Inferior parietal cortex (tissue), 1 donor: Measurements from ENCODE around the gene PRL.

ENCODE experiments used
- DNase-seq: peaks from one replicate; pipeline ENCODE4 v3.0.0-alpha.2; 2016; ENCODE audit errors: extremely low spot score

Gene PRL

GRCh38 chr6:22296936-22297335, at the start of gene PRL:
Gene PRL (minus strand): TSS chr6:22297036. CDS start chr6:22296982, 54 bp downstream.
- no peak for DNase-seq

GRCh38 chr6:22343864-22344263, 47.0 kb upstream of the PRL start:
- DNase-seq, result no peak

GRCh38 chr6:22334778-22335177, 37.9 kb upstream of the PRL start:
- no peak for DNase-seq

GRCh38 chr6:22333802-22334201, 37.0 kb upstream of the PRL start:
- DNase-seq, result no peak

- DNase-seq, result no peak
Measured at GRCh38 chr6:22332711-22333110, 35.9 kb upstream of the PRL start.

- DNase-seq, result no peak
Measured at GRCh38 chr6:22332216-22332615, 35.4 kb upstream of the PRL start.

- no peak for DNase-seq
Measured at GRCh38 chr6:22330941-22331340, 34.1 kb upstream of the PRL start.

GRCh38 chr6:22328474-22328873, 31.6 kb upstream of the PRL start:
- no peak for DNase-seq

GRCh38 chr6:22327881-22328280, 31.0 kb upstream of the PRL start:
- DNase-seq, result no peak

GRCh38 chr6:22326500-22326899, 29.7 kb upstream of the PRL start:
- DNase-seq, result no peak

GRCh38 chr6:22325481-22325880, 28.6 kb upstream of the PRL start:
- DNase-seq, result no peak

GRCh38 chr6:22323848-22324247, 27.0 kb upstream of the PRL start:
- no peak for DNase-seq

- no peak for DNase-seq
Measured at GRCh38 chr6:22322103-22323030, 25.5 kb upstream of the PRL start.

- no peak for DNase-seq
Measured at GRCh38 chr6:22320750-22321149, 23.9 kb upstream of the PRL start.

- DNase-seq, result no peak
Measured at GRCh38 chr6:22318404-22318803, 21.6 kb upstream of the PRL start.

- DNase-seq, result no peak
Measured at GRCh38 chr6:22313796-22314195, 17.0 kb upstream of the PRL start.

GRCh38 chr6:22308939-22309338, 12.1 kb upstream of the PRL start:
- no peak for DNase-seq

- DNase-seq, result no peak
Measured at GRCh38 chr6:22306741-22307466, 10.1 kb upstream of the PRL start.

- DNase-seq, result no peak
Measured at GRCh38 chr6:22302838-22303237, 6.0 kb upstream of the PRL start.

- no peak for DNase-seq
Measured at GRCh38 chr6:22300273-22300998, 3.6 kb upstream of the PRL start.

- DNase-seq, result no peak
Measured at GRCh38 chr6:22298475-22298890, 1.6 kb upstream of the PRL start.

- no peak for DNase-seq
Measured at GRCh38 chr6:22296067-22296466, 769 bp downstream of the PRL start.
